GM21825 (cell line): Measurements from ENCODE around the gene STK36.

Source experiments
- ATAC-seq: cut with Tn5 transposase; IDR thresholded peaks from one replicate; pipeline ENCODE4 v1.9.1; 2021; ENCODE audit warnings: mild to moderate bottlenecking, moderate library complexity; ENCODE audit not compliant: unreplicated experiment

The STK36 gene

DNA sequence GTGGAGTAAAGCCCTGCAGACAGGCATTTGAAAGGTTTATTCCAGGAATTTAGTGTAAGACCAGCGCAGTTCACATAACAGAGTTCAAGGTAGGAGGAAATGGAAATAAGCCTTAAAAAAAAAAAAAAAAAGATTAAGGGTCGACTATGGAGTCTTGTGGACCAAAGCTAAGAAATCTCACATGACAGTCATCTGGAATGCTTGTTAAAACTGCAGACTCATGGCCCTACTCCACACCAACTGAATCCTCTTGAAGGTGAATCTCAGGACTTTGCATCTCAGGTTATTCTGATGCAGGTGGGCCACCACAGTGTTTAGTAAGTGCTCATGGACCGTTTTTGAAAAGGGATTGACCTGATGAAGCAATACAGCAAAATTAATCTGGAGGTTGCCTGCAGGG, 47.6 kb downstream of the STK36 start:
- ATAC-seq: no peak

- ATAC-seq: no peak
Observed at GRCh38 chr2:218720048-218721041, 48.5 kb downstream of the STK36 start.

DNA sequence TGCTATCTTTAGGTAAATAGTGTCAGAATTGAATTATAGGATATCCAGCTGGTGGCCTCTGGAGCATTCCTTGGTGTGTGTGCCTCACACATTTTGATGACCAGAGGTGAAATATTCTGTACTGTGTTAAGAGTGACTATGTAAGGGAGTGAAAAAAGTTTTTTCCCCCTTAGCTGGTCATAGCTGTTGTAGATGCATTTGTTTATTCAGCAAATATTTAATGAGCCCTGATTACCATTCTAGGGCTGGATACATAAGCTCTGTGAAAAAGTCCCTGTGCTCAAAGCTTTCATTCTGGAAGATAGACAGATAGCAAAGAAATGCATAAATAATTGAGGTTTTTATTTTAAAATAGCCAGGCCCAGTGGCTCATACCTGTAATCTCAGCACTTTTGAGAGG, 49.6 kb downstream of the STK36 start:
- ATAC-seq: no peak

DNA sequence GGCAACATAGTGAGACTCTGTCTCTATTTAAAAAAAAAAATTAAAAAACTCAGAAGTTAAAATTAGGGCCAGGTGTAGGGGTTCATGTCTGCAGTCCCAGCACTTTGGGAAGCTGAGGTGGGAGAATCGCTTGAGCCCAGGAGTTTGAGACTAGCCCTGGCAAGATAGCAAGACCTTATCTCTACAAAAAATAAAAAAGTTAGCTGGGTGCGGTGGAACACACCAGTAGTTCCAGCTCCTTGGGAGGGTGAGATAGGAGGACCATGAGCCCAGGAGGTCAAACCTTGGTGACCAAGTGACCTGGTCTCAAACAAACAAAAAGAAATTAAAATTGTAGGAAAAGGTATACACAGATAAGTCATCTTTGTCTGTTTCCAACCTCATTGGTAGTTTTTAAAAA, 50.0 kb downstream of the STK36 start:
- no peak for ATAC-seq

GRCh38 chr2:218722419-218722818, 50.5 kb downstream of the STK36 start:
- ATAC-seq: no peak

GRCh38 chr2:218722876-218723785, 51.2 kb downstream of the STK36 start:
- ATAC-seq: no peak

DNA sequence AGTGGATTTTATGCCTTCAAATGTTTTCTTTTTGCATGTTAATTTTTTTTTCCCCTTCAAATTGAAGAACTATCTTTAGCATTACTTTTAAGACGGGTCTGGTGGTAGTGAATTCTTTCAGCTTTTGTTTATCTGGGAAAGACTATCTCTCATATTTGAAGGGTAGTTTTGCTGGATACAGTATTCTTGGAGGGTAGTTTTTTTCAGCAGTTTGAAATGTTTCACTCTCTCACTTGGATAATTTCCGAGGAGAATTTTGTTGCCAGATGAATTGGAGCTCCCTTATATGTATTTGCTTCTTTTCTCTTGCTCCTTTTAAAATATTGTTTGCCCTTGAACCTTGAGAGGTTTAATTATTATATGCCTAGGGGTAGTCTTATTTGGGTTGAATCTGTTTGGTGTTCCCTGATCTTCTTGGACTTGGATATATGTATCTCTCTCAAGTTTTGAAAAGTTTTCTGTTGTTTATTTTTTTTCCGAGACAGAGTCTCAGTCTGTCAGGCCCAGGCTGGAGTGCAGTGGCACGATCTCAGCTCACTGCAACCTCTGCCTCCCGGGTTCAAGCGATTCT, 54.2 kb downstream of the STK36 start:
- no peak for ATAC-seq

- ATAC-seq: no peak
Observed at GRCh38 chr2:218727502-218728165, 55.7 kb downstream of the STK36 start.

DNA sequence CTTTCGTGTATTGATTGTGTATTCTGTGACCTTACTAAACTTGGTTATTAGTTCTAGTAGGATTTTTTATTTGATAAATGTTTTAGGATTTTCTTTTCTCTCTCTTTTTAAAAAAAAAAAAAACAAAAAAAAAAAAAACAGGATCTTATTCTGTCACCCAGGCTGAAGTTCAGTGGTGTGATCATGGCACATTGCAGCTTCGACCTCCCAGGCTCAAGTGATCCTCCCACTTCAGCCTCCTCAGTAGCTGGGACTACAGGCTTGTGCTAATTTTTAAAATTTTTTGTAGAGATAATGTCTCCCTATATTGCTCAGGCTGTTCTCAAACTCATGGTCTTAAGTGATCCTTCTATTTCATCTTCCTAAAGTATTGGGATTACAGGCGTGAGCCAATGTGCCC, 57.8 kb downstream of the STK36 start:
- ATAC-seq: no peak

GRCh38 chr2:218732052-218732760, 60.3 kb downstream of the STK36 start:
- ATAC-seq: no peak

DNA sequence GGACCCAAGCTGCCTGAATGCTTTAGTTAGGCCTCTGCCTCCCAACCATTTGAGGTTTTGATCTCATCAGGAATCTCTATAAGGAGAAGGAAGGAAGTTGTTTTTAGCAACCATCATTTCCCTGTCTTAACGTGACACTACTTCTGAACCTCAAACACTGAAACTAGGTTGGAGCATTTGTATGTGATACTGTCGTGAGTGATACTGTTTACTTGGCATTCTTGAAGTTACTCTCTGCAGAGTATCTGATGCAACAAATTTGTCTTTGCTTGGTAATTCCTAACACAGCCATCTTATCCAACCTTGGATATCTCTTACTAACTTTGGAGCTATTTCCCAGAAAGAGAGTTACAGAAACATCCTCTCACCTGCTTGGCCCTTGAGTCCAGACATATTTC, 60.9 kb downstream of the STK36 start:
- no peak for ATAC-seq

GRCh38 chr2:218733171-218734021, 61.5 kb downstream of the STK36 start:
- no peak for ATAC-seq

DNA sequence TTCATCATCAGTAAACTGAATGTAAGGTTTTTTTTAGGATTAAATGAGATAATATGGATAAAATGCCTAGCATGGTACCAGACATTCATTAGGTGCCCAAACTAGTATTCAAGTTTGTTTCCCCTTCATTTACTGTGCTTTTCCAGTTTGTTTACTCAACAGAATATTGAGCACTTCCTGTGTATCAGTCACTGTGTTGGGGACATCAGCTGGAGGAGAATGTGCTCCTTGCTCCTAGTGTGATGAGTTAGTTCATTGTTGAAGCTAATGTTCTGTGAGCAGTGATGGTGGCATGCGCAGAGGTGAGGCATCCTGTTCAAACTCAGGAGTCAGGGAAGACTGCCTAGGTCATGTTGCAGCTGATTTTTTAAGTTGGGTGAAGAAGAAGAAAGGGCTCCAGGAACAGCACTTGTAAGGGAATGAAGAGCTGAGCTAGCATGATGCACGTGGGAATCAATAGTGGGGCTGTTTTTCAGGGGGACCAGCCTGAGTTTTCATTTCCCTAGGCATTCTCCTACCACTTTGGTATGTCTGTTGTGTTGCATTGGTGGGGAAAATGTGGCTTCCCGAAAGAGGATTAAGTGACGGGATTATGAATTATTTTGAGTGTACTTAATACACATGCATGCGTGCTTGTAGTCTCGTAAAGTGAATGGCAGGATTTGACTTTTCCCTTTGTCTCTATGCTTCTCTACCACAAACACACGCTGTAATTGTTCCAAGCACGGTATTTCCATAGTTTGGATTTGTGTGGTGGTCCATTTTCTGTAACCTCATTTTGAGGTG, 62.5 kb downstream of the STK36 start:
- ATAC-seq: no peak

DNA sequence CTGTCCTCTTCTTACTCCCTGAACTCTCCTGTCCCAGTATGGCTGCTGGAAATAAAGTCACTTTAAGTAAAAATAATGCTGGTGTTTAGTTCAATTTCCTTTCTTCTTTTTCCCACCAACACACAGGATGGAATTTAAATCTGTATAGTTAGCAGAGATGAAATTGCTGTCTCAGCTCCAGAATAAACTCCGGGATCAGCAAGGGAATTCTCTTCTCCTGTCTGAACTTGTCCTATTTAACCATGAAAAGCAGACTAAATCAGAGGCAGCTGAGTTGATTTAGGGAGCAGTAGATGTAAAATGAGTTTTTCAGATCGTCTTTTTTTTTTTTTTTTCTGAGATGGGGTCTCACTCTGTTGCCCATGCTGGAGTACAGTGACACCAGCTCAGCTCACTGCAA, 64.6 kb downstream of the STK36 start:
- no peak for ATAC-seq

GRCh38 chr2:218743068-218743467, 71.2 kb downstream of the STK36 start:
- no peak for ATAC-seq

GRCh38 chr2:218744615-218745014, 72.7 kb downstream of the STK36 start:
- no peak for ATAC-seq

GRCh38 chr2:218745160-218745558, 73.3 kb downstream of the STK36 start:
- ATAC-seq: no peak
